Activated gamma-delta T cell treated with anti-CD3 and anti-CD28 coated beads, Interleukin-2, amount 50 U/mL, for 16 hours (primary cell): ENCODE data around the gene CAT.
"Not testable (repeated sequence)": the region's sequence is repeated elsewhere in the genome, so short reads cannot be mapped to it uniquely, and the experiment has no call there.

Experiments used
- DNase-seq: peaks from one replicate; pipeline ENCODE4 v3.0.0-alpha.2; 2020; ENCODE audit warnings: low read depth

The CAT gene

GRCh38 chr11:34438529-34439507 lies at the start of gene CAT:
Gene CAT, plus strand, starts transcription at chr11:34438934. Its CDS starts 80 bp downstream, at chr11:34439014.
- DNase-seq: peak; percentile 98

GRCh38 chr11:34394771-34395300 lies 43.9 kb upstream of the CAT start:
- no peak for DNase-seq

- no peak for DNase-seq
Observed at GRCh38 chr11:34395916-34396550, 42.7 kb upstream of the CAT start.

GRCh38 chr11:34397120-34397519 lies 41.6 kb upstream of the CAT start:
- no peak for DNase-seq

- no peak for DNase-seq
Observed at GRCh38 chr11:34397811-34398210, 40.9 kb upstream of the CAT start.

- no peak for DNase-seq
Observed at GRCh38 chr11:34403431-34403830, 35.3 kb upstream of the CAT start.

GRCh38 chr11:34404280-34404679 lies 34.5 kb upstream of the CAT start:
- DNase-seq: no peak

GRCh38 chr11:34405079-34405858 lies 33.5 kb upstream of the CAT start:
- DNase-seq: no peak

- DNase-seq: no peak
Observed at GRCh38 chr11:34406413-34406812, 32.3 kb upstream of the CAT start.

- no peak for DNase-seq
Observed at GRCh38 chr11:34407121-34407813, 31.5 kb upstream of the CAT start.

- DNase-seq: no peak
Observed at GRCh38 chr11:34408580-34409172, 30.1 kb upstream of the CAT start.

GRCh38 chr11:34411111-34411510 lies 27.6 kb upstream of the CAT start:
- DNase-seq: no peak

GRCh38 chr11:34411791-34412190 lies 26.9 kb upstream of the CAT start:
- DNase-seq: no peak

- DNase-seq: no peak
Observed at GRCh38 chr11:34413263-34413662, 25.5 kb upstream of the CAT start.

- no peak for DNase-seq
Observed at GRCh38 chr11:34415538-34415937, 23.2 kb upstream of the CAT start.

GRCh38 chr11:34416088-34416487 lies 22.6 kb upstream of the CAT start:
- no peak for DNase-seq

GRCh38 chr11:34416766-34417165 lies 22.0 kb upstream of the CAT start:
- DNase-seq: no peak

GRCh38 chr11:34417202-34417601 lies 21.5 kb upstream of the CAT start:
- DNase-seq: no peak

- DNase-seq: no peak
Observed at GRCh38 chr11:34419158-34419557, 19.6 kb upstream of the CAT start.

GRCh38 chr11:34423300-34423699 lies 15.4 kb upstream of the CAT start:
- DNase-seq: no peak

- DNase-seq: not testable (repeated sequence)
Observed at GRCh38 chr11:34424826-34425225, 13.9 kb upstream of the CAT start.
